Left ventricle myocardium inferior (tissue), 1 donor: ENCODE results near the gene LIME1. TPM values are rescaled to one million over a fixed set of nuclear protein-coding genes. Genes with fewer than 3 reads are reported as not detected.
A peak's percentile ranks its signal among the peaks of the same experiment; 100 is the strongest.
"Not testable (repeated sequence)": the region's sequence is repeated elsewhere in the genome, so short reads cannot be mapped to it uniquely, and the experiment has no call there.

Source experiments
- DNase-seq: peaks from one replicate; pipeline ENCODE4 v3.0.0-alpha.2; 2020
- H3K27ac ChIP-seq: fragments of 200-600 bp; replicated peaks from 2 replicates; pipeline ENCODE4 v1.8.0; 2021
- H3K27me3 ChIP-seq: fragments of 200-600 bp; 2 replicates; pipeline ENCODE4 v1.8.0; 2021; ENCODE audit warnings: low read depth
- H3K36me3 ChIP-seq: fragments of 200-600 bp; 2 replicates; pipeline ENCODE4 v1.8.0; 2021
- H3K4me1 ChIP-seq: fragments of 200-600 bp; 2 replicates; pipeline ENCODE4 v1.8.0; 2021
- H3K4me3 ChIP-seq: fragments of 200-600 bp; 2 replicates; pipeline ENCODE4 v1.8.0; 2021; ENCODE audit warnings: mild to moderate bottlenecking, moderate library complexity
- H3K9me3 ChIP-seq: fragments of 200-600 bp; replicated peaks from 2 replicates; pipeline ENCODE4 v1.8.0; 2021
- intact Hi-C: fragments of 100-400 bp; cut with micrococcal nuclease; formaldehyde crosslinking; loops from one replicate; pipeline ENCODE4 v1.11.0; 2022
- total RNA-seq: library from RNA; stranded (reverse); fragmentation: NEBNext Ultra II Directional; extraction: Animal tissue kit (Norgen Biotek cat#: 25700); gene quantifications from one replicate; pipeline ENCODE4 v1.2.1, GENCODE V29; 2021
- TF ChIP-seq, protein P1 (sequence below): fragments of 200-600 bp; IDR thresholded peaks from 2 replicates; pipeline ENCODE4 v1.8.0; 2021; ENCODE audit warnings: antibody characterized with exemption, mild to moderate bottlenecking, borderline replicate concordance
- donor health status: DM: no; HTN: yes; CAD: no; lungs with severe emphysema.

Gene LIME1
- total RNA-seq, 1 donor from 2014 or later, result 3.4 TPM

DNA sequence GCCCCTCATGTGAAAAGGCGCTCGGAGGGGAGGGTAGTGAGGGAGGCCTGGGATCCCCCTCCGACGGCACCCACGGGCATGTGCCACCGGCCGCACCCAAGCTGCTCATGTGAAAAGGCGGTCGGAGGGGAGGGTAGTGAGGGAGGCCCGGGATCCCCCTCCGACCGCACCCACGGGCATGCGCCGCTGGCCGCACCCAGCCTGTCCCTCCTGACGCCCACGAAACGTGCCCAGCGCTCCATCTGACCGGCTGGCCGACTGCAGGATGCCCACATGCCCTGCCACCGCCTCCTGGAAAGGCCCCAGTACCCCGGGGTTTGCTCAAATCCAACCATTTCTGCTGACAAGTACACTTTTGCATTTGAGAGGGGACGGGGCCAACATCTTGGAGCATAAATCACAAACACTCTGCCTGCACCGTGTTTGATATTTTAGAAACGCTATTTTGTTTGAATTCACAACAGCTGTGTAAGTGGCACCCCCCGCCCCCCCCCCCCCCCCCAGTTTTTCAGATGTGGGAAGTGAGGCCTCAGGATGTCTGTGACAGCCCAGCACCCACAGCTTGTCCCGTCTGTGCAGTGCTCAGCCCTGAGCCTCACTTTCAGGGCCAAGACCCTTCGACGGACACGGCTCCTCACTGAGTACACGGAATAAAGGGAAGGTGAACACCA, 37.2 kb downstream of the LIME1 start:
- Histone ChIP-seq H3K4me1 (peaks cover 39% of the 10 kb centered on the region), H3K4me3 (no peak overlapping the region), H3K27me3 (no peaks in the 10 kb centered on the region), H3K27ac (peak overlapping the region; percentile 59), H3K36me3 (peaks cover 33% of the 10 kb centered on the region), H3K9me3 (no peaks in the 10 kb centered on the region)
- intact Hi-C loops, result no loop called here
- TF ChIP-seq, protein P1, sequence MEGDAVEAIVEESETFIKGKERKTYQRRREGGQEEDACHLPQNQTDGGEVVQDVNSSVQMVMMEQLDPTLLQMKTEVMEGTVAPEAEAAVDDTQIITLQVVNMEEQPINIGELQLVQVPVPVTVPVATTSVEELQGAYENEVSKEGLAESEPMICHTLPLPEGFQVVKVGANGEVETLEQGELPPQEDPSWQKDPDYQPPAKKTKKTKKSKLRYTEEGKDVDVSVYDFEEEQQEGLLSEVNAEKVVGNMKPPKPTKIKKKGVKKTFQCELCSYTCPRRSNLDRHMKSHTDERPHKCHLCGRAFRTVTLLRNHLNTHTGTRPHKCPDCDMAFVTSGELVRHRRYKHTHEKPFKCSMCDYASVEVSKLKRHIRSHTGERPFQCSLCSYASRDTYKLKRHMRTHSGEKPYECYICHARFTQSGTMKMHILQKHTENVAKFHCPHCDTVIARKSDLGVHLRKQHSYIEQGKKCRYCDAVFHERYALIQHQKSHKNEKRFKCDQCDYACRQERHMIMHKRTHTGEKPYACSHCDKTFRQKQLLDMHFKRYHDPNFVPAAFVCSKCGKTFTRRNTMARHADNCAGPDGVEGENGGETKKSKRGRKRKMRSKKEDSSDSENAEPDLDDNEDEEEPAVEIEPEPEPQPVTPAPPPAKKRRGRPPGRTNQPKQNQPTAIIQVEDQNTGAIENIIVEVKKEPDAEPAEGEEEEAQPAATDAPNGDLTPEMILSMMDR, result no peak
- DNase-seq, result no peak

DNA sequence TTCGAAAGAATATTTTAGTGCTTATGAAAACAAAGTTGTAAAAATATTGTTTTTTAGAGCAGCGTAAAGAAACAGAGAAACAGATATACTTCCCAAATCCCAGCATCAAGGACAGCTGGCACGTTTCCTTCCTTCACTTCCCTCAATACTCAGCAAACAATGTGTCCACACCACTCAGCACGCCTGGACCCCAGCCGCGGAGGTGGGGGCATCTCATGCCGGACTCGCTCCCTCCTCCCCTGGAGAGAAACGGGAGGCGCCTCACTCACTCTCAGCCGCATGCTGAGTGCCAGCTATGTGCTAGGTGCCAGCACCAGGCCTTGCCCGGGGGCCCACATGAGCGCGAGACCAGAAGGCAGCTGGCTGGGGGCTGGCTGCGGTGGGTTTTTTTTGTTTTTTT, 37.8 kb downstream of the LIME1 start:
- intact Hi-C loops, result no loop called here
- no peak overlapping the region for H3K4me3 ChIP-seq
- DNase-seq, result no peak

DNA sequence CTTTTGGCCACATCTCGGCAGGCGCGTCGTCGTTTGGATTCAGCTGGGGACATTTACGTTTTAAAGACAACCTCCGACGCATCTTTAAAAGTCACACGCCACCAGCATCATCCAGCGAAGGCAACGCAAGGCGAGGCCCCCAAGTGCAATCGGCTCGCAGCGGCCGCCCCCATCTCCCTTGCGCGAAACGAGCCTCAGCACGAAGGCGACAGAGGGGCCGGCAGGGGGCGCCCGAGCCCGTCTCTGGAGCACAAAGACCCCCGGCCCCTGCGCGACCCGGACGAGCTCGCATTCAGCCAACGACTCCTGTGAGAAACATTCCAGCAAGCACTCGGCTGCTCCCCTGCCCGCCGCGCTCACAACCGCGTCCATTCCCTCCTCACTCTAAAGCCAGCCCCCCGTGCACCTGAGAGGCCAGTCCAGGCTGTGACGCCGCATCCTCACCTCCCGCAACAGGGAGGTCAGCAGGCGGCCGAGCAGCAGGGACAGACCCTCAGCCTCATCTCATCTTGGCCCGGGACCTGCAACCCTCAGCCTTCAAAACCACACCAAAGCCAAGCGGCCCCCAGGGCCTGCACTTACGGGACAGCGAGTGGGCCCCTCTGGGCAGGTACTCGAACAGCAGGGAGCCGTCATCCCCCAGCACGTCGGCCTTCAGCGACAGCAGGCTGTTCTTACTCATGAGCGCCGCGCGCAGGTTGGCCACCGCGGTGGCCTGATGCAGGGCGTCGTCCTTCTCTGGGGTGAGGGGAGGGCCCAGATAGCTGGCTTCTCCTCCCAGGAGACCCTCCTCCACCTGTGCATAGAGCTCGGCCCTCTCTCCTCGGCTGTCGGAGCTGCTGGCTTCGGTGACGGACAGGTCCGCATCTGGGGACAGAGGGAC, 38.9 kb downstream of the LIME1 start:
- Histone ChIP-seq H3K4me1 (peaks cover 39% of the 10 kb centered on the region), H3K36me3 (peaks cover 19% of the 10 kb centered on the region), H3K27me3 (no peaks in the 10 kb centered on the region), H3K9me3 (no peaks in the 10 kb centered on the region), H3K4me3 (peak overlapping the region; percentile 15), H3K27ac (no peak overlapping the region)
- no peak for DNase-seq
- TF ChIP-seq, protein P1, result peak; percentile 73
- intact Hi-C loops, result no loop called here

More for the DNA sequence above, 37.8 kb downstream of the LIME1 start:
- Histone ChIP-seq H3K4me1 (peaks cover 39% of the 10 kb centered on the region), H3K27ac (no peak overlapping the region), H3K9me3 (no peaks in the 10 kb centered on the region), H3K27me3 (no peaks in the 10 kb centered on the region), H3K36me3 (peaks cover 27% of the 10 kb centered on the region)
- TF ChIP-seq, protein P1, result no peak

DNA sequence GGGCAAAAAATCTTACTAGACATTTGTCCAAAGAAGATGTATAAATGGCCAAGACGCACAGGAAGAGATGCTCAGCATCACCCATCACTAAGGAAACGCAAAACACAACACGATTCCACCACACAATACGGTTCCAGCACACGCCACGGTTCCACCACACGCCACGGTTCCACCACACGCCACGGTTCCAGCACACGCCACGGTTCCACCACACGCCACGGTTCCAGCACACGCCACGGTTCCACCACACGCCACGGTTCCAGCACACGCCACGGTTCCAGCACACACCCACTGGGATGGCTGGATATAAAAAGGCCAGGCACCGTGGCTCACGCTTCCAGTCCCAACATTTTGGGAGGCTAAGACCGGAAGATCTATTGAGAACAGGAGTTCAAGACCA, 40.4 kb downstream of the LIME1 start:
- H3K9me3 ChIP-seq, H3K27ac ChIP-seq, H3K27me3 ChIP-seq, DNase-seq, H3K36me3 ChIP-seq, H3K4me3 ChIP-seq, intact Hi-C loops: not testable (repeated sequence)
- peaks cover 35% of the 10 kb centered on the region for H3K4me1 ChIP-seq

DNA sequence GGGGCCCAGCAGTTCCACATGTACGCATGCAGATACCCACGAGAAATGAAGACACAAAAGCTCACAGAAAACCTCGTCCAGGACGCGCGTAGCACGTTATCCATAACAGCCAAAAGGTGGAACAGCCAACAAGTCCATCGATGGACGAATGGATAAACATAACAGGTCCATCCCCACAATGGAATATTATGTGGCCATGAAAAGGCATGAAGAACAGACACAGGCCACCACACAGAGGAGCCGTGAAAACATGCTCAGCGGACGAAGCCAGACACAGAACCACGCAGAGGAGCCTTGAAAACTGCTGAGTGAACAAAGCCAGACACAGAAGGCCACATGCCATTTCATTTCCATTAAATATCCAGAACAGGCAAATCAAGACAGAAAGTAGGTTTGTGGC, 41.1 kb downstream of the LIME1 start:
- Histone ChIP-seq H3K27me3 (no peaks in the 10 kb centered on the region), H3K27ac (no peak overlapping the region), H3K36me3 (peaks cover 6% of the 10 kb centered on the region), H3K4me1 (peaks cover 31% of the 10 kb centered on the region), H3K4me3 (no peak overlapping the region), H3K9me3 (no peaks in the 10 kb centered on the region)
- intact Hi-C loops, result no loop called here
- DNase-seq, result no peak
- TF ChIP-seq, protein P1, result no peak
